Mesendoderm (in vitro differentiated cells): ENCODE data around the gene LRRC8D.

Source experiments
- DNase-seq: peaks from one replicate; pipeline ENCODE4 v3.0.0; 2013
- H2AK5ac ChIP-seq: 2 replicates; pipeline ENCODE4 v1.6.1; 2013; ENCODE audit warnings: low read length, inconsistent platforms
- H2BK120ac ChIP-seq: 2 replicates; pipeline ENCODE4 v1.6.1; 2013; ENCODE audit warnings: low read depth, mild to moderate bottlenecking, low read length, moderate library complexity, mixed read lengths
- H2BK15ac ChIP-seq: replicated peaks from 2 replicates; pipeline ENCODE4 v1.6.1; 2013; ENCODE audit warnings: low read depth, mild to moderate bottlenecking, moderate library complexity
- H2BK5ac ChIP-seq: 2 replicates; pipeline ENCODE4 v1.6.1; 2013; ENCODE audit warnings: low read length, inconsistent platforms
- H3K18ac ChIP-seq: 2 replicates; pipeline ENCODE4 v1.6.1; 2013; ENCODE audit warnings: mild to moderate bottlenecking, low read length, mixed read lengths
- H3K23ac ChIP-seq: one replicate; pipeline ENCODE4 v1.6.1; 2013; ENCODE audit warnings: low read length
- H3K27ac ChIP-seq: 2 replicates; pipeline ENCODE4 v1.5.1; 2013; ENCODE audit warnings: low read depth, mild to moderate bottlenecking, inconsistent platforms, low read length, moderate library complexity
- H3K27me3 ChIP-seq: 2 replicates; pipeline ENCODE4 v1.6.1; 2013; ENCODE audit warnings: low read length, control low read depth, mild to moderate bottlenecking, inconsistent platforms; ENCODE audit not compliant: insufficient read depth, poor library complexity
- H3K36me3 ChIP-seq: 2 replicates; pipeline ENCODE4 v1.6.1; 2013; ENCODE audit warnings: low read length, inconsistent platforms; ENCODE audit not compliant: control insufficient read depth, insufficient read depth
- H3K4ac ChIP-seq: one replicate; pipeline ENCODE4 v1.6.1; 2013; ENCODE audit warnings: low read depth, mild to moderate bottlenecking, low read length, moderate library complexity
- H3K4me1 ChIP-seq: 2 replicates; pipeline ENCODE4 v1.6.1; 2013; ENCODE audit warnings: low read depth, low read length, inconsistent platforms; ENCODE audit not compliant: control insufficient read depth
- H3K4me2 ChIP-seq: 2 replicates; pipeline ENCODE4 v1.6.1; 2013; ENCODE audit warnings: low read length
- H3K4me3 ChIP-seq: 2 replicates; pipeline ENCODE4 v1.5.1; 2013; ENCODE audit warnings: mild to moderate bottlenecking, low read length
- H3K56ac ChIP-seq: one replicate; pipeline ENCODE4 v1.6.1; 2013; ENCODE audit warnings: low read length
- H3K79me1 ChIP-seq: 2 replicates; pipeline ENCODE4 v1.6.1; 2013; ENCODE audit warnings: low read length, inconsistent platforms
- H3K79me2 ChIP-seq: 2 replicates; pipeline ENCODE4 v1.6.1; 2013; ENCODE audit warnings: mild to moderate bottlenecking, low read length; ENCODE audit not compliant: control insufficient read depth, insufficient read depth
- H3K9ac ChIP-seq: 2 replicates; pipeline ENCODE4 v1.6.1; 2013; ENCODE audit warnings: low read length, inconsistent platforms
- H4K5ac ChIP-seq: one replicate; pipeline ENCODE4 v1.6.1; 2013; ENCODE audit warnings: low read length
- H4K8ac ChIP-seq: one replicate; pipeline ENCODE4 v1.6.1; 2013; ENCODE audit warnings: low read depth, mild to moderate bottlenecking, control low read depth, low read length, moderate library complexity
- WGBS: extraction: QIAGEN DNeasy Blood & Tissue Kit; methylation state at CpG from one replicate; pipeline ENCODE4 v1.1.7; 2013; ENCODE audit warnings: low lambda C conversion rate, missing lambda C conversion rate; ENCODE audit not compliant: insufficient coverage; ENCODE audit errors: extremely low coverage; 5-methylcytosine and 5-hydroxymethylcytosine counted together

The LRRC8D gene

GRCh38 chr1:89878256-89878655 lies 57.4 kb downstream of the LRRC8D start:
- DNase-seq: no peak
- no peak overlapping the region for H2BK15ac ChIP-seq
- no peak overlapping the region for H3K23ac ChIP-seq
- H3K18ac ChIP-seq: peak overlapping the region; percentile 22
- H2BK120ac ChIP-seq: no peak overlapping the region
- H3K27ac ChIP-seq: no peak overlapping the region
- no peak overlapping the region for H3K4me2 ChIP-seq
- no peaks in the 10 kb centered on the region for H3K27me3 ChIP-seq
- no peak overlapping the region for H2AK5ac ChIP-seq
- no peak overlapping the region for H3K9ac ChIP-seq
- H2BK5ac ChIP-seq: no peak overlapping the region
- H3K56ac ChIP-seq: no peak overlapping the region
- WGBS: no CpG with 5 or more reads among the region's 1 CpG
- H3K4me1 ChIP-seq: no peaks in the 10 kb centered on the region
- no peak overlapping the region for H3K4me3 ChIP-seq
- H3K79me1 ChIP-seq: peaks cover 3% of the 10 kb centered on the region
- no peak overlapping the region for H4K8ac ChIP-seq
- H3K4ac ChIP-seq: no peak overlapping the region
- H3K36me3 ChIP-seq: no peaks in the 10 kb centered on the region
- no peak overlapping the region for H4K5ac ChIP-seq
- no peaks in the 10 kb centered on the region for H3K79me2 ChIP-seq

GRCh38 chr1:89880679-89881078 lies 59.8 kb downstream of the LRRC8D start:
- WGBS: no CpG with 5 or more reads among the region's 1 CpG

GRCh38 chr1:89881415-89882058 lies 60.7 kb downstream of the LRRC8D start:
- no peak overlapping the region for H3K4me2 ChIP-seq
- no peak overlapping the region for H3K18ac ChIP-seq
- no peak overlapping the region for H2BK5ac ChIP-seq
- H4K5ac ChIP-seq: no peak overlapping the region
- no peak overlapping the region for H4K8ac ChIP-seq
- H3K27ac ChIP-seq: no peak overlapping the region
- no peaks in the 10 kb centered on the region for H3K79me2 ChIP-seq
- no peak overlapping the region for H3K9ac ChIP-seq
- no peaks in the 10 kb centered on the region for H3K27me3 ChIP-seq
- no peak overlapping the region for H2AK5ac ChIP-seq
- no peak overlapping the region for H3K23ac ChIP-seq
- H3K36me3 ChIP-seq: no peaks in the 10 kb centered on the region
- H3K79me1 ChIP-seq: peaks cover 3% of the 10 kb centered on the region
- H2BK15ac ChIP-seq: no peak overlapping the region
- H3K4me3 ChIP-seq: no peak overlapping the region
- H2BK120ac ChIP-seq: no peak overlapping the region
- no CpG with 5 or more reads among the region's 1 CpG for WGBS
- no peak for DNase-seq
- H3K4ac ChIP-seq: no peak overlapping the region
- H3K56ac ChIP-seq: no peak overlapping the region
- no peaks in the 10 kb centered on the region for H3K4me1 ChIP-seq

More at GRCh38 chr1:89880679-89881078, 59.8 kb downstream of the LRRC8D start:
- Histone ChIP-seq H2BK15ac (no peak overlapping the region), H2AK5ac (no peak overlapping the region), H3K36me3 (no peaks in the 10 kb centered on the region), H3K4me2 (no peak overlapping the region), H3K18ac (no peak overlapping the region), H3K56ac (no peak overlapping the region), H3K27ac (no peak overlapping the region), H3K9ac (no peak overlapping the region), H3K4me1 (no peaks in the 10 kb centered on the region), H3K79me2 (no peaks in the 10 kb centered on the region), H4K5ac (no peak overlapping the region), H2BK120ac (no peak overlapping the region), H3K4ac (no peak overlapping the region), H3K23ac (no peak overlapping the region), H2BK5ac (no peak overlapping the region), H3K4me3 (no peak overlapping the region), H4K8ac (no peak overlapping the region), H3K79me1 (peaks cover 3% of the 10 kb centered on the region), H3K27me3 (no peaks in the 10 kb centered on the region)
- DNase-seq: no peak

GRCh38 chr1:89882348-89883029 lies 61.7 kb downstream of the LRRC8D start:
- H2BK15ac ChIP-seq: no peak overlapping the region
- H4K8ac ChIP-seq: no peak overlapping the region
- H3K18ac ChIP-seq: no peak overlapping the region
- H3K56ac ChIP-seq: no peak overlapping the region
- no peak overlapping the region for H3K4me3 ChIP-seq
- no peak overlapping the region for H3K4me2 ChIP-seq
- no peak overlapping the region for H3K27ac ChIP-seq
- DNase-seq: no peak
- H3K9ac ChIP-seq: no peak overlapping the region
- no peaks in the 10 kb centered on the region for H3K4me1 ChIP-seq
- H3K27me3 ChIP-seq: no peaks in the 10 kb centered on the region
- H3K36me3 ChIP-seq: no peaks in the 10 kb centered on the region
- no peak overlapping the region for H2BK120ac ChIP-seq
- no peak overlapping the region for H3K23ac ChIP-seq
- H2BK5ac ChIP-seq: no peak overlapping the region
- no peaks in the 10 kb centered on the region for H3K79me2 ChIP-seq
- H2AK5ac ChIP-seq: no peak overlapping the region
- no peak overlapping the region for H3K4ac ChIP-seq
- H3K79me1 ChIP-seq: peaks cover 3% of the 10 kb centered on the region
- no CpG with 5 or more reads among the region's 6 CpGs for WGBS
- no peak overlapping the region for H4K5ac ChIP-seq

- Histone ChIP-seq H2BK120ac (no peak overlapping the region), H3K4ac (no peak overlapping the region), H4K8ac (no peak overlapping the region), H3K79me1 (peaks cover 3% of the 10 kb centered on the region), H3K4me2 (no peak overlapping the region), H2BK5ac (no peak overlapping the region), H4K5ac (no peak overlapping the region), H2AK5ac (no peak overlapping the region), H3K18ac (no peak overlapping the region), H3K27ac (no peak overlapping the region), H3K4me3 (no peak overlapping the region), H2BK15ac (no peak overlapping the region), H3K56ac (no peak overlapping the region), H3K4me1 (no peaks in the 10 kb centered on the region), H3K79me2 (no peaks in the 10 kb centered on the region), H3K9ac (no peak overlapping the region), H3K36me3 (no peaks in the 10 kb centered on the region), H3K23ac (no peak overlapping the region), H3K27me3 (no peaks in the 10 kb centered on the region)
- WGBS: no CpG with 5 or more reads among the region's 6 CpGs
- no peak for DNase-seq
These were observed 62.2 kb downstream of the LRRC8D start for GRCh38 chr1:89883030-89883379.
